Activated CD4-positive, CD25-positive, alpha-beta regulatory T cell treated with anti-CD3 and anti-CD28 coated beads, Interleukin-2, amount 50 U/mL, for 72 hours (primary cell): ENCODE measurements around the gene MRS2.
"Not testable (repeated sequence)": the region's sequence is repeated elsewhere in the genome, so short reads cannot be mapped to it uniquely, and the experiment has no call there.

Source experiments
- DNase-seq: peaks from one replicate; pipeline ENCODE4 v3.0.0; 2021

Gene MRS2, protein sequence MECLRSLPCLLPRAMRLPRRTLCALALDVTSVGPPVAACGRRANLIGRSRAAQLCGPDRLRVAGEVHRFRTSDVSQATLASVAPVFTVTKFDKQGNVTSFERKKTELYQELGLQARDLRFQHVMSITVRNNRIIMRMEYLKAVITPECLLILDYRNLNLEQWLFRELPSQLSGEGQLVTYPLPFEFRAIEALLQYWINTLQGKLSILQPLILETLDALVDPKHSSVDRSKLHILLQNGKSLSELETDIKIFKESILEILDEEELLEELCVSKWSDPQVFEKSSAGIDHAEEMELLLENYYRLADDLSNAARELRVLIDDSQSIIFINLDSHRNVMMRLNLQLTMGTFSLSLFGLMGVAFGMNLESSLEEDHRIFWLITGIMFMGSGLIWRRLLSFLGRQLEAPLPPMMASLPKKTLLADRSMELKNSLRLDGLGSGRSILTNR

DNA sequence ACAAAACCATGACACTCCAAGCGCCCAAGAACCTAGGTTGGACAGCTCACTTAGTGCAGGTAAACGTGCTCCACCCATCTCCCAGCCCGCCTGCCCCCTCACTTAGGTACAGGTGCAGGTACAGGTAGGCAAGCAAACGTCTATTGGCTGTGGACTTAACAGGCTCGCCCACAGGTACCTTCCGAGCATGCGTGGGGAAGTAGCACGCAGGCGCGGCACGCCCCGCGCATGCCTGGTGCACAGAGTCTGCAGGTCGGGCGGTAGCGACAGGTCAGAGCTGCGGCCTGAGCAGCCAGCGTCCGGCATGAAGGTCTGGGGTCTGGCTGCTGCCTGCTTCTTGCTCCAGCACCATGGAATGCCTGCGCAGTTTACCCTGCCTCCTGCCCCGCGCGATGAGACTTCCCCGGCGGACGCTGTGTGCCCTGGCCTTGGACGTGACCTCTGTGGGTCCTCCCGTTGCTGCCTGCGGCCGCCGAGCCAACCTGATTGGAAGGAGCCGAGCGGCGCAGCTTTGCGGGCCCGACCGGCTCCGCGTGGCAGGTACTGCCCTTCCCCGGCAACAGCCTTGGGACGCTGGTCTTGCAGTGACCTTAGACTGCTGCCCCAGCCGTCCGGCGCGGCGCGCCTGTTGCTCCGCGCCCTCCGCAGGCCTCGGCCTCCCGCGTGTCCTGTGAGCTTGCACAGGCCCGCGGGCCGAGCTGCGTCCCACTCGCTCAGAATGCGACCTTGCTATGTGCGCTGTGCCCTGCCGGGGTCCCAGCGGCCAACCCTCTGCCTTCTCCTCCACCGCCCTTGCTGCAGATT is at the start of gene MRS2:
MRS2 (plus strand) TSS at position 240 of the 804 bp plus-strand sequence; CDS start at position 351, 111 bp downstream.
- DNase-seq = peak; percentile 80

DNA sequence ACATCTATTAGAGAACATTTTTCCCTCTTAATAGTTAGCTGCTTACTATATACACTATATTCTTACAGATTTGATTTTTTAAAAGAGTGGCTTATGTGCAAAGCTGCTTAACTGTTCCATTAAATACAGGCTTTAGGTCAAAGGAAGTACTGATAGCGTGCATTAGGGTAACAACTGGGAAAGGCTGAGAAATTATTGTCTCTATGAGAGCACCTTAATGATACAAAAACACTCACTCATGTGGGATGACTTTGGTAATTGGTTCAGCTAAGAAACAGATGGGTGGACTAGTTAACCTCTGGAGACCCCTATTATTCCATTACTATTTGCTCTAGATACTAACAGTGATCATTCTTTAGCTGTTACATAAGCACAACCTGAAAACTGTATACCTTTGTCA is 48.9 kb upstream of the MRS2 start:
- DNase-seq = no peak

DNA sequence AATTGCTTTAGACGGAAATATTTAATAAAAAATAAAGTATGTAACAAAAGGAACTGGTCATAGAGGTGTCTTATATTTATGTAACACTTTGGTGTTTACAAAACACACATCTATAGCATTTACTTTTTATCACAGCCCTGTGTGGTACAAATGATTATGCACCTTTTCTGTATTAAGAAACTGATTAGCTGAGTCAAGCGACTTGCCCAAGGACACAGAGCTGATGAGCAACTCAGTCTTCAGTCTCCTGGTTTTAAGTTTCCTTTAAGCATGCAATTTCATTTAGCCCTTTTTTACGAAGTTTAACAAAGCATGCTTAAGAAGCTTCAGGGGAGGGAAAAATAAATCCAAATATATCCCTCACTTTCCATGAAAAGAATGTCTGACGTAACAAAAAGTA is 47.3 kb upstream of the MRS2 start:
- DNase-seq = no peak

DNA sequence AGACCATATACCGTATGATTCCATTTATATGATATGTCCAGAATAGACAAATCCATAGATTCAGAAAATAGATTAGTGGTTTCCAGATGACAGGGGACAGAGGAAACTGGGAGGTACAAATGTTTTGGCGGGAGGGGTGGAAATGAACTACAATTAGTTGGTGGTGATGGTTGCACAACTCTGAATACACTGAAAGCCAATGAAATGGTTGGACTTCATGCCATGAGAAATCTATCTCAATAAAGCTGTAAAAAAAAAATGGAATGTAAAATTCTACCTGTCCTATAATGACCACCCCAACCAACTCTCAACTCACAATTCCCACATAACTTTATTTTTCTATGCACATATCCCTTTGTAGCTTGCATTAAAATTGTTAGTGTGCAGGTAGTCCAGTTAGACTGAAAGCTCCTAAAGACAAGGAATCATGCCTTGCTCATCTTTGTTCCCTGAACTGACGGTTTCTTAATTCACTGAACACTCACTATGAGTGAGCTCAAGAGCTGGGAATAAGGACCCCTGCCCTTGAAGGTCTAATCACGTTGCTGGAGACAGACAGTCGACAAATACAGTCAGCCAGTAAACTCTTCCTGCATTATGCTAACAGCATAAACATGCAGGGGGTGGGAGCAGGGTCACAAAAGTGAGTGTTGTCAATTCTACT is 46.3 kb upstream of the MRS2 start:
- DNase-seq = no peak

DNA sequence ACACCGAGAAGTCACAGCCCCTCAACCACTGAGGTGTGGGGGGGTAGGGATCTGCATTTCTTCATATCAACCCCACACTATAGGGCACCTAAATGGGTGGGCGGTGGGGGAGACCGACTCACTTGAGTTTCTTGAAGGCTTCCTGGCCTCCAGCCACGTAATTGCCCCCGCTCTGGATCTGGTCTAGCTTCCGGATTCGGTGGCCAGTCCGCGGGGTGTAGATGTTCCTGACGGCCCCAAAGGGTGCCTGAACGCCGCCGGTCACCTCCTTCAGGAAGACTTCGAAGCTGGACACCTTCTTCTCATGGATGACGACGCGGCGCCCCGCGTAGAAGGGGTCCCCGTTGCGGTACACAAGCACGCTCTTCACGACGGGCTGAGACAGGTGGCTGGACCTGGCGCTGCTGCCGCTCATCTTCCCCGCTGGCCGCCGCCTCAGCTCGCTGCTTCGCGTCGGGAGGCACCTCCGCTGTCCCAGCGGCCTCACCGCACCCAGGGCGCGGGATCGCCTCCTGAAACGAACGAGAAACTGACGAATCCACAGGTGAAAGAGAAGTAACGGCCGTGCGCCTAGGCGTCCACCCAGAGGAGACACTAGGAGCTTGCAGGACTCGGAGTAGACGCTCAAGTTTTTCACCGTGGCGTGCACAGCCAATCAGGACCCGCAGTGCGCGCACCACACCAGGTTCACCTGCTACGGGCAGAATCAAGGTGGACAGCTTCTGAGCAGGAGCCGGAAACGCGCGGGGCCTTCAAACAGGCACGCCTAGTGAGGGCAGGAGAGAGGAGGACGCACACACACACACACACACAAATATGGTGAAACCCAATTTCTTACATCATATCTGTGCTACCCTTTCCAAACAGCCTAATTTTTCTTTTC is 45.2 kb upstream of the MRS2 start, which contains the start of gene DCDC2:
DCDC2 (minus strand) TSS at position 724 of the 883 bp plus-strand sequence; CDS start at position 415, 309 bp downstream.
- peak; percentile 41 for DNase-seq

DNA sequence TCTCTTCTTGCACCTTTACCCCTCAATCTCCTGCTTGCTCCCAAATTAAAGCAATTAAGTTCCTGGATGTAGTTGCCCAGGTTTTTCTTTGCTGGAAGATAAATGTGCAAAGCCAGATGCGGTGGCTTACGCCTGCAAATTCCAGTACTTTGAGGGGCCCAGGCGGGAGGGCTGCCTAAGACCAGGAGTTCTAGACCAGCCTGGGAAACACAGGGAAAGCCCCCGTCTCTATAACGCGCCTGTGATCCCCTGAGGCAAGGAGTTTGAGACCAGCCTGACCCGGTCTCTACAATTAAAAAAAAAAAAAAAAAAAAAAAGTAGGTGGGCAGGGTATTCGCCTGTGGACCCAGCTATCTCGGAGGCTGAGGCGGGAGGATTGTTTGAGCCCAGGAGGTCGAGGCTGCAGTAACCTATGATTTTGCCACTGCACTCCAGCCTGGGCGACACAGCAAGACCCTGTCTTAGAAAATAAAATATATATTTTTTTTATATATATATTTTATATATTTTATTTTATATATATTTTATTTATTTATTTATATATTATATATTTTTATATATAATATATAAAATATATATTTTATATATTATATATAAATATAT is 44.4 kb upstream of the MRS2 start:
- no peak for DNase-seq

DNA sequence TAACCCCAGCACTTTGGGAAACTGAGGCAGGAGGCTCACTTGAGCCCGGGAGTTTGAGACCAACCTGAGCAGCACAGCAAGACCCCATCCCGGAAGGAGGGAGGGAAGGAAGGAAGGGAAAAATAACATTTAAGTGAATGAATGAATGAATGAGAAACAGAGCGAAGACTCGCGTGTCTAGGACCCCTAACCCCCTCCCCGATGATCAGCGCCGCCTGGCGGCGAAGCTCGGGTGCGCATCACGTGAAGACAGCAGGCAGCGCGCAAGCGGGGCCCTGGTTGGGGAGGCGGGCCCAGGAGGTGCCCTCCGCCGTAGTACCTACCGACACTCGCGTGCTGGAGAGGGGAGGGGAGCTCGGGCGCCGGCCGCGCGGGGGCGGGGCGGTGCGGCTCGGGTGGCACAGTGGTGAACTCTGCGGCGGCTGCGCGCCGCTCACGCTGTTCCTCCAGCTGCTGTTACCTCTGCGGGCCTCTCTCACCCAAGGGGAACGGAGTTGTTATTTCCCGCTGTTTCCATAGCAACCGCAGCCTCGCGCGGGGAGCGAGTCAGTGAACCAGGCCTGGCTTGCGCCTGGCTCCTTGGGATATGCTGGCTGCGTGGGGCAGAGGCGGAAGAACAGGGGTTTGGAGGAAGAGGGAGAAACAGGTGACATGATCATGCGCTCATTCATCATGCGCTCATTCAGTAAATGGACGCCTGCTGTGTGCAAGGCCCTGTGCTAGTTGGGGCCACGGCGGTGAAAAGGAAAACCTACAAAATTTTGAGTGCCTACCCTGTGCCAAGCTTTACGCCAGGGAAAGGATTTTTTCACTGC is 42.9 kb upstream of the MRS2 start:
- peak; percentile 88 for DNase-seq

DNA sequence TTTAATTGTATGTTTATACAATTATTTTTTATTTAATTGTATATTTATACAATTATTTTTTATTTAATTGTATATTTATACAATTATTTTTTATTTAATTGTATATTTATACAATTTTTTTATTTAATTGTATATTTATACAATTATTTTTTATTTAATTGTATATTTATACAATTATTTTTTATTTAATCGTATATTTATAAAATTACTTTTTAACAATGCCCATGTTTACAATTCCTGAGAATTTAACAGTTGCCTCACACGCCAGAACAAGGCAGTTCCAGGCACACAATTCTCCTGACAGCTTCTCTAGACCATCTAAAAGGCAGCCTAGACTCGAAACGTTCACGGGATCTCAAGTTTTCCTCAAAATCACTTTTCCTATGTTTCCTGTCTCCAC is 40.4 kb upstream of the MRS2 start:
- DNase-seq = not testable (repeated sequence)

DNA sequence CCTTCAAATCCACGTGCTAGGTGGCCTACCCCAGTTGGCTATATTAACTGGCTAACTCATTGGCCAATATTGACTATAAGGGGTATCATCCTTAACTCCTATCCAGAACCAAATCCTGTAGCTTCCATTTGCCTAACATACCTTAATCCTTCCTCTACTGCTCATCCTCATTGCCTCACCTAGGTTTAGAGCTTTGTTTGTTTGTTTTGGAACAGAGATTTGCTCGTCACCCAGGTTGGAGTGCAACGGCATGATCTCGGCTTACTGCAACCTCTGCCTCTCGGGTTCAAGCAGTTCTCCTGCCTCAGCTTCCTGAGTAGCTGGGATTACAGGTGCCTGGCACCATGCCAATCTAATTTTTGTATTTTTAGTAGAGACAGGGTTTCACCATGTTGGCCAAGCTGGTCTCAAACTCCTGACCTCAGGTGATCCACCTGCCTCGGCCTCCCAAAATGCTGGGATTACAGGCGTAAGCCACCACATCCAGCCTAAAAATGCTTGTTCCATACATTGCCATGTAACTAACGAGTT is 37.6 kb upstream of the MRS2 start:
- not testable (repeated sequence) for DNase-seq

DNA sequence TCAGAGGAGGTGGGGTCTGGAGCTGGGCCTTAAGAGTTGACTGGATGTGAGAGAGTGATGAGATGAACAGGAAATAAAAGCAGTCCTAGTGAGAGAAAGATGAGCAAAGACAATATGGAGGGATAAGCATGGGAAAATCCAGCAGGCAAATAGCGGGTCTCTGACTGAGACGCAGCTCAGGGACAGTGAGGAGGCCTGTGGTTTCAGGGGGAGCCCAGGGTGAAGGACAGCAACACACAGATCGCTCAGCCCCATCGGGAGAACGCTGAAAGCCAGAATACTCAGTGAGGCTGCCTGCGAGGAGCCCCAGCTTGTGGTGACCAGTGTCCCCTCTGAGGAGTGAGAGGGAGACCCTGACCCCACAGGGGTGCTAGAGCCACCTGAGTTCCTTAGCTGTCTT is 28.1 kb upstream of the MRS2 start:
- DNase-seq = no peak

DNA sequence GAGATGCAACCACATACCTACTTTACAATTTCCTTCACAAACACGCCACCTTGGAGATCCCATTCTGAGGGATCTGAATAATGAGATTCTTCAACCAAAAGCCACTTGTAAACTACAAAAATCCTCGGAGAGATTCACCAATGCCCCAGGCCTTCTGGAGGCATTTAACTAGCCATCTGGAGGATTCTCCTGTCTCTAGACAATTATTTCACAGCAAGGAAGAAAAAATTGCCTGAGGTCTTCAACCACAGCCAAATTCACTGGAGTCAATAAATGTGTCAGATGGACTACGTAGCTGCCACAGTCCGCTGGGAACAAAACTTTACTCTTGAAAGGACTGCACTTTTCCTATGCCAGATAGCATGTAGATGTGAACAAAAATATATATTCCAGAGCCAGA is 25.9 kb upstream of the MRS2 start:
- no peak for DNase-seq

DNA sequence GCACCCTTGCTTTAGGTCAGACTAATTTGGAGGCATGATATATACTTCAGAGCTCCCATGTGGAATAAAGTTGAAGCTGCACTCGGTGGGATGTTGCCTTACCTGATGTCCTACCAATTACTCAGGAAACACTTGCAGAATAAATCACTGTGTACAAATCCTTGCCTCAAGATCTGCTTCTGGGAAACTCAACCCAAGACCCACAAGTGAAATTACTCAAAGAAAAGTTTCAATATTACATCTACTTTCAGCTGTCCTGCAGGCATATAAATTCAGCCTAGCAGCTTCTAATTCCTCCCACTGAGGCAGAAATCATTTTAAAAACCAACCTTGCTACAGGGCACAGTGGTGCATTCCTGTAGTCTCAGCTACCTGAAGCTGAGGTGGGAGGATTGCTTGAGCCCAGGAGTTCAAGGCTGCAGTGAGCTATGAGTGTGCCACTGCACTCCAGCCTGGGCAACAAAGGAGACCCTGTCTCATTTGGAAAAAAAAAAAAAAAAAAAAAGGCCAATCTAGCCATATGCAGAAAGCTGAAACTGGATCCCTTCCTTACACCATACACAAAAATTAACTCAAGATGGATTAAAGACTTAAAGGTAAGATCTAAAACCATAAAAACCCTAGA is 24.2 kb upstream of the MRS2 start:
- DNase-seq = no peak

DNA sequence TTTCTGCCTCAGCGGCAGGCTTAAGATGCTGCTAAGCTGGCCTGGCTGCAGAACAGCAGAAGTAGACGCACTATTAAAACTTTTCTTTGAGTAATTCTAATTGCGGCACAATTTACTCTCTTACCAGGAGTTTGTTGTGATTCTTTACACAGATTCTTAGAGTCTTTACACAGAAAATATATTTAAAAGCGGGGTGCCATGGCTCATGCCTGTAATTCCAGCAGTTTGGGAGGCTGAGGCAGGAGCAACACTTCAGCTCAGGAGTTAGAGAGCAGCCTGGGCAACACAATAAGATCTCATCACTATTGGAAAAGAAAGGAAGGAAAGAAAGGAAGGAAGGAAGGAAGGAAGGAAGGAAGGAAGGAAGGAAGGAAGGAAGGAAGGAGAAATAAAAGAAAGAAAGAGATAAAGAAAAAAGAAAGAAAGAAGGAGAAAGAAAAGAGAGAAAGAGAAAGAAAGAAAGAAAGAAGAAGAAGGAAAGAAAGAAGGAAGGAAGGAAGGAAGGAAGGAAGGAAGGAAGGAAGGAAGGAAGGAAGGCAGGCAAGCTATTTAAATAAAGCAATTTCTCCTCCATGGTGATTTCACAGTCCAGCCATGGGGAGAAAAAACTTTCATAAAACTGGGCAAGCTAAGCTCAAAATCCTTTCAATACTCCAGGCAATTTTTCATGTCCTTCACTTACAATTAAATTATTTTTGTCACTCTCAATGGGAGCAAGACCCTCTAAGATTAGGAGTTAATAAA is 21.1 kb upstream of the MRS2 start:
- no peak for DNase-seq

DNA sequence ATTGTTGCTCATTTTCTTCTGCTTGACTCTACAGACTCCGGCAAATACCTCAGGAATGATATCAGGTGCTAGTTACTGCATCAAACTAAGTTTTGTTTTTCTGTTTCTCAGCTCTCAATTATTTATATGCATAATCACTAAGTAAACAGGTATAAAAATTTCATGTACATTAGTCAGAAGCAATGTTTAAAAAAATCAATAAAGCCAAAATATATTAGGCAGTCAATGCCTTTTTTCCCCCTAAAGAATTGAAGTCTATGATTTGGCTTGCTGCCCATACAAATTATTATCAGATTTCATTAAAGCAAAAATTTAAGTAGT is 20.6 kb upstream of the MRS2 start:
- DNase-seq = no peak

DNA sequence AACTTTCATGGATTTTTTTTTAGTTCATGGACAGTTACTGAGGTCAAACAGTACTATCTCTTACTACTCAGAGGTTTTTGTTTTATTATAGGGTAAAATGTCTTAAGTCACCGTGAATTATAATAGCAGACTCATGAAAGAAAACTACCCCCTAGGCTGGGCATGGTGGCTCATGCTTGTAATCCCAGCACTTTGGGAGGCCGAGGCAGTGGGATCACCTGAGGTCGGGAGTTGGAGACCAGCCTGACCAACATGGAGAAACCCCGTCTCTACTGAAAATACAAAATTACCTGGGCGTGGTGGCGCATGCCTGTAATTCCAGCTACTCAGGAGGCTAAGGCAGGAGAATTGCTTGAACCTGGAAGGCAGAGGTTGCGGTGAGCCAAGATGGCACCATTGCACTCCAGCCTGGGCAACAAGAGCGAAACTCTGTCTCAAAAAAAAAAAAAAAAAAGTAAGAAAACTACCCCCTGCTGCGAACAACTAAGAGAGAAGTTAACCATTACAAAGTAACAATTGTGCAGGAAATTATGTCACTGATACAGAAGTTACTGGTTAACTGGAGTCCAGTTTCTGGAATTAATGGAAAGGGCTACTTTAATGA is 19.7 kb upstream of the MRS2 start:
- not testable (repeated sequence) for DNase-seq

DNA sequence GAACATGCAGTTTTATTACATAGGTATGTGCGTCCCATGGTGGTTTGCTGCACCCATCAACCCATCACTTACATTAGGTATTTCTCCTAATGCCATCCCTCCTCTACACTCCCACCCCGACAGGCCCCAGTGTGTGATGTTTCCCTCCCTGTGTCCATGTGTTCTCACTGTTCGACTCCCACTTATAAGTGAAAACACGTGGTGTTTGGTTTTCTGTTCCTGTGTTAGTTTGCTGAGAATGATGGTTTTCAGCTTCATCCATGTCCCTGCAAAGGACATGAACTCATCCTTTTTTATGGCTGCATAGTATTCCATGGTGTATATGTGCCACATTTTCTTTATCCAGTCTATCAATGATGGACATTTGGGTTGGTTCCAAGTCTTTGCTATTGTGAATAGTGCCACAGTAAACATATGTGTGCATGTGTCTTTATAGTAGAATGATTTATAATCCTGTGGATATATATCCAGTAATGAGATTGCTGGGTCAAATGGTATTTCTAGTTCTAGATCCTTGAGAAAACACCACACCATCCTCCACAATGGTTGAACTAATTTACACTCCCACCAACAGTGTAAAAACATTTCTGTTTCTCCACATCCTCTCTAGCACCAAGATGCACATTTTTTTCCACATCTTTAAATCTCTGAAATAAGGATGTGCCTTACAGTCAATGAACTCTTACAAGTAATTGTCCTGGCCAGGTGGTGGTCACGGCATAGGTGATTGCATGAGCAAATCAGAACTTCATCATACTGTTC is 18.2 kb upstream of the MRS2 start:
- DNase-seq = not testable (repeated sequence)

DNA sequence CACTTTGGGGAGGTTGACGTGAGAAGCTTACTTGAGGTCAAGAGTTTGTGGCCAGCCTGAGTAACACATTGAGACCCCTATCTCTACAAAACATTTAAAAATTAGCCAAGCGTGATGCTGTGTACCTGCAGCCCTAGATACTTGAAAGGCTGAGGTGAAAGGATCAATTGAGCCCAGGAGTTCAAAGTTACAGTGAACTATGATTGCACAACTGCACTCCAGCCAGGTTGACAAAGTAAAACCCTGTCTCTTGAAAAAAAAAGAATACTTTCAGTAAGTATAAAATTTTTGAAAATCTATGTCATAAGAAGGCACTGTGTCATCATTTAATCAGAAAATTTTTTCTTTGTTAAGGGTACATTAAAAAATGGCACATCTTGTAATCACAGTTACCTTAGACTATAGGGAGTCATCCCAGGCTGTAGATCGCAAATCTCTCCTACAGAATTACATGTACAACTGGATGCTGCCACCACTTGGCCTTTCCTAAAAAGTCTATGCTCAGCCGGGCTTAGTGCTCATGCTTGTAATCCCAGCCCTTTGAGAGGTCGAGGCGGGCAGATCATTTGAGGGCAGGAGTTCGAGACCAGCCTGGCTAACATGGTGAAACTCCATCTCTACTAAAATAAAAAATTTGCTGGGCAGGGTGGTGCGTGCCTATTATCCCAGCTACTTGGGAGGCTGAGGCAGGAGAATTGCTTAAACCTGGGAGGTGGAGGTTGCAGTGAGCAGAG is 17.0 kb upstream of the MRS2 start:
- DNase-seq = no peak

DNA sequence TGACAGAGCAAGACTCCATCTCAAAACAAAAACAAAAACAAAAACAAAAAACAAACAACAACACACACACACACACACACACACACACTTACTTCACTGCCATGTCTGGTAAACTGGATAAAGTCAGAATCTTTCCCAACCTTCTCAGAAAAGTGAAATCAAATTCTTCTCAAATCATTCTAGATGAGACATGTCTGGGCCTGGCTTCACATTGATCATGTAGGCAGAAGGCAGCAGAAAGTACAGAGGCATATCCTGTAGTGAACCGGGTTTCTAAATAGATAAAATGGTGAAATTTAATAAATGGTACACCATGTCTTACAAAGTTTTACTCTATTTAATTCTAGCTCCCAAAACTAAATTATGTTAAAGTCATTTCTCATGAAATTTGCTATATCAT is 14.9 kb upstream of the MRS2 start:
- DNase-seq = no peak
